Activated naive CD4-positive, alpha-beta T cell treated with anti-CD3 and anti-CD28 coated beads, Interleukin-2, amount 50 U/mL, for 16 hours (primary cell): Measurements from ENCODE around the gene CGB7.
"Not testable (repeated sequence)": the region's sequence is repeated elsewhere in the genome, so short reads cannot be mapped to it uniquely, and the experiment has no call there.

Source experiments
- DNase-seq: peaks from one replicate; pipeline ENCODE4 v3.0.0-alpha.2; 2020

CGB7 gene

GRCh38 chr19:49057636-49058234 is at the start of gene CGB7:
CGB7 (minus strand) TSS chr19:49057749; CDS start chr19:49055375, 2,374 bp downstream.
- peak; percentile 36 for DNase-seq

- DNase-seq, result peak; percentile 70
Observed at GRCh38 chr19:49106648-49107135, 49.1 kb upstream of the CGB7 start.

DNA sequence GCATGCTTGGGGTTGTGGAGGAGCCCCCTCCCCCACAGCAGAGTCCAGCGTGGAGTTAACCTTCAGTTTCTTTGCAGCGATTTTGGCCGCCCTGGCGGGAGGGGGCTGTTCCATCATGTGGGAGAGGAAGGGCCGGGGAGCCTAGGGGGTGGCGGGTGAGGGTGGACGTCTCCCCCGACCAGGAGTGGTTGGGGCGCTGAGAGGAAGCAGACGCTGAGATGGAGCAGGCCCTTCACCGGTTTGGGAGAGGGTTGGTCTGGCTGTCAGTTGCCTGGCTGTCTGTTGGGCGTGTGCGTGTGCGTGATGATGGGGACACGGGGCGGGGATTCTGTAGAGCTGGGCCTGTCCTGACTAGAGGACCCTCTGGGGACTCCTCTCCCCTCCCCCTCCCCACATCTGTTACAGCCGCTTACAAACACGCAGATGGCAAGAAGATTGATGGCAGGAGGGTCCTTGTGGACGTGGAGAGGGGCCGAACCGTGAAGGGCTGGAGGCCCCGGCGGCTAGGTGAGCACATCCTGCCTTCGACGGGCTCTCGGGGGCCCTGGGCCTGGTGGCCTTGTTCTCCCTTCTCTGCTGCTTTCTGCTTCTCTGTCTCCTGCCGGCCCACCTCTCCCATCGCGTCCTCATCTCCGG is 46.8 kb upstream of the CGB7 start:
- DNase-seq, result no peak

- no peak for DNase-seq
Observed at GRCh38 chr19:49103331-49104085, 46.0 kb upstream of the CGB7 start.

- no peak for DNase-seq
Observed at GRCh38 chr19:49102303-49102702, 44.8 kb upstream of the CGB7 start.

DNA sequence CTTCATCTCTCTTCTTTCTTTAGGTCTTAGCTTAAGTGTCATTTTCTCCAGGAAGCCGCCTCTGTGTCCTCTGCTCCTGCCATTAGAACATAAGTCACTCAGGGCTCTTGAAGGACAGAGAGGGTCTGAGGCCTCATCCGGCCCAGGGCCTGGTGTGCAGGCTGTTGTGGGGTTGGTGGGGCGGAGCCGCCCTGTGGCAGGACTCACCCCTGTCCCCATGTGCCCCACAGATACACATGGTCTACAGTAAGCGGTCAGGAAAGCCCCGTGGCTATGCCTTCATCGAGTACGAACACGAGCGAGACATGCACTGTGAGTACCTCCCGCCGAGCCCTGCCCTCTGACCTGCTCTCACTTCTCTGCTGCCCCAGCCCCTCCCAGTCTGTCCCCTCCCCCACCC is 43.6 kb upstream of the CGB7 start:
- no peak for DNase-seq

DNA sequence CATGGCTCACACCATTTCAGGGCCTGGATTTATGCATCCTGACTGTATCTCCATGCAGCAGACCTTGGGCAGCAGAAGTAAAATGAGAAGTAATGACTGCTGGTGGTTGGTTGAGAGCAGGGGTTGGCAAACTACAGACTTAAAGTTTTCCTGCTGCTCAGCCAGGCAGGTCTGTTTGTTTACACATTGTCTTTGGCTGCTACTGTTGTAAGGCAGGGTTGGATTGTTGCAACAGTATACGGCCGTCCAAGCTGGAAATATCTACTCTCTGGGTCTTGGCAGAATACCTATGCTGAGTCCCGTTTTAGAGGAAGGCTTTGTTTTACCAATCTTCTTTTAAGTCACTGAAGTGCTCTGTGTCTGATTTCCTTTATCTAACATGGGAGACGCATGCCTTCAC is 41.2 kb upstream of the CGB7 start:
- no peak for DNase-seq

GRCh38 chr19:49097453-49098288 is 40.1 kb upstream of the CGB7 start:
- DNase-seq, result peak; percentile 67

DNA sequence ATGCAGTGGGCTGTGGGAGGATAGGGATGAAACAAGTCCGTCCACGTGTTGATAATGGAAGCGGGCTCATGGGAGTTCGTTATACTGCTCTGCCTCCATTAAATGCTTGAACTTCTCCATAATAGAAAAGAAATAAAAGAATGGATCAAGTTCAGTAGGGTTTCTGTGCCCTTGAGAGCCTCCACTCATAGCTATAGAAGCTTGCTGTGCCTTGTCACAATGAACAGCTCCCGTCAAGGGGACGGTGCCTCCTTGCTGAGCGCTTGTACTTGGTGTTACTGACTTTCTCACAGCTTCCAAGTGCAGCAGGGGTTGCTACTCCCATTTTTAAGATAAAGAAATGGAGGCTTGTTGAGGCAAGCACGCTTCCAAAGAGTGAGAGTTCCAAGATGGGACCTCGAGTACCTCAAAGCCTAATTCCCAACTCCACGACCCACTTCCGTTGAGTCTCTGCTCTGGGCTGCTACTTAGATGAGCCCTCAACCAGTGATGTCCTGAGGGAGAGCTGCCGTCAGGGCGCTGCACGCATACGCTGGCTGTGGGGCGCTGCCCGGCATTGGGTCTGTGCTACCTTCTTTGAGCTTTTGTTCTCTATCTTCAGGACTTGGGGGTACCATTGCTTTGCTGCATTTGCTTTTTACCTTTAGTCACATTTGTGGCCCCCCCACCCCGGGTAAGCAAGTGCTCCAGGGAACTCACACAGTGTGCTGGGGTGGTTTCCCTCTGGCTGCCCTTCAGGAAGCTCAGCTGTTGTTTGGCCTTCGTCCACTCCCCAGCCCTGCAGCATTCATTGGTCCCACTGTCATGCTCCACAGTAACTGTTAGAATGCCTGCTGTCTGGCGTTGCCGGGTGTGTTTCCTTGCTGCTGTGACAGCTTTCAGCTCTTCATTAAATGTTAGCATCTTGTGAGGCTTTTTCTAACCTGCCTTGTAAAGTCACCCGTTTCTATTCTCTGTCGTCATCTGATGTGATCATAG is 37.2 kb upstream of the CGB7 start:
- no peak for DNase-seq

DNA sequence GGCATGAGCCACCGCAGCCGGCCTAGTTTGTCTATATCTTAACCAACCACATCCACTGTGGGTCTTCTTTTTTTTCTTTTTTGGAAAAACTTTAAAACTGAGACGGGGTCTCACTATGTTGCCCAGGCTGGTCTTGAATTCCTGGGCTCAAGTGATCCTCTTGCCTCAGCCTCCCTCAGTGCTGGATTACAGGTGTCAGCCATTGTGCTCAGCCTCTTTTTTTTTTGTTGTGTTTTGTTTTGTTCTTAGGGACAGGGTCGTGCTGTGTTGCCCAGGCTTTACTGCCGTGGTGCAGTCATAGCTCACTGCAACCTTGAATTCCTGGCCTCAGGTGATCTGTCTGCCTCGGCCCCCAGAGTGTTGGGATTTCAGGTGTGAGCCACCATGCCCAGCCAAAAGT is 35.1 kb upstream of the CGB7 start:
- DNase-seq, result no peak

DNA sequence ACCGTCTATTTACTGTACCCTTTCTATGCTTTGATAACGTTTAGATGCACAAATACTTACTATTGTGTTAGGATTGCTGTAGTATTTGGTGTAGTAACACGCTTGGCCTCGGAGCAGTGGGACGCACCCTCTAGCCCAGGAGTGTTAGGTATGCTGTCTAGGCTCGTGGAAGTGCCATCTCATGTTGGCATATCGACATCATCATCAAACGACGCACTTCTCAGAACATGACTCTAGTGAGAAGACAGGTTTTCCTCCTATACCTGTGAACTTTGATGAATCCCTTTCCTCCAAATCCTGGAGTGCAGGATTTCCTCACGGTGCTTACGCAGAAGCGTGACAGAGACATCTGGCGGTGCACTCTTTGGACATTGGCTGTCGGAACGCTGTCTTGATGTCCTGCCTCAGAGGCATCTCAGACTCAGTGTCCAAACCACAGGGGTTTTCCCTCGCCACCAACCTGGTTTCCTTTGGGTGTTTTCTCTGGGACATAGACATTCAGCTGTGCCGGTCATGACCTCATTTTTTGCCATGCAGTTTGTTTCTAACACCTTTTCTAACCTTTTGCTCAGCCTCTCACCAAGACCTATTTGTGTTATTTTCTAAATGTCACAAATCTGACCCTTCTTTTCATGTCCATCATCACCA is 34.0 kb upstream of the CGB7 start:
- DNase-seq, result no peak

- DNase-seq, result no peak
Observed at GRCh38 chr19:49086296-49086695, 28.7 kb upstream of the CGB7 start.

- no peak for DNase-seq
Observed at GRCh38 chr19:49085868-49086232, 28.3 kb upstream of the CGB7 start.

DNA sequence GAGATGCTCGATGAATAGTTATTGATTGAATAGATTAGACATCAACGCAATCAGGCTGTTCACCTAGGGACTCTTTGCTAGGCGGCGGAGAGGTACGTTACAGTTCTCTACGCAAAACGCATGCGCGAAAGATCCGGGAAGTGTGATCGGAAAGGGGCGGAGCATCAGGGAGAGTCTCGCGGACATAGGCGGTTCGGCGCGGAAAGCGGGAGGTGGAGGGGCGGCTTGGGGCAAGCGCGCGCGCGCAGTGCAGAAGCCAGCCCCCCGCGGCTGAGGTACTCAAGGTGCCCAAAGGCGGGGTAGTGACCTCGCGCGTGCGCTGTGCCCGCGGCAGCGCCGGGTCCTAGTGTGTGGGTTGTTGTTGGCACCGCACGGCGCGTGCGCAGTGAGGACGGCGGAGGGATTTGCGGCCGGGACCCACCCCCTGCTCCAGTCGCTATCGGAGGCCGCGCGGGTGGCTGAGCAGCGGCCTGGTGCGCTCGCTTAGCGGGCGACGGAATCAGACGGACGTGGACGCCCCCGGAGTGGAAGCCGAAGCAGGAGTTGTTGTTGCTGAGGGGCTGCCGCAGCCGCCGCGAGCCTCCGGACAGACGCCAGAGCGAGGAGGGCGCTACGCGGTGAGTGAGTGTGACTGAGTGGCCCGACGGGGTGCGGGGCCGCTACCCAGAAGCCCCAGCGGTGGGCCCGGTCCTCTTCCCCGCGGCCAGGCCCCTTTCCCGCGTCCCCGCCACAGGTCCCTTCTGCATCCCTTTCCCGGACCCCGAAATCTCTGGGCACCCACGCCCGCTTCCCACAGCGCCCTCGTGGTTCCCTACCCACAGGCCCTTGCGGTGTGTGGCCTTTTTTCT is 27.7 kb upstream of the CGB7 start, which contains the start of gene SNRNP70:
TSS of gene SNRNP70 (plus strand) at position 432 of the 848 bp plus-strand sequence. CDS start 964 bp downstream, outside the sequence.
- DNase-seq, result peak; percentile 99

DNA sequence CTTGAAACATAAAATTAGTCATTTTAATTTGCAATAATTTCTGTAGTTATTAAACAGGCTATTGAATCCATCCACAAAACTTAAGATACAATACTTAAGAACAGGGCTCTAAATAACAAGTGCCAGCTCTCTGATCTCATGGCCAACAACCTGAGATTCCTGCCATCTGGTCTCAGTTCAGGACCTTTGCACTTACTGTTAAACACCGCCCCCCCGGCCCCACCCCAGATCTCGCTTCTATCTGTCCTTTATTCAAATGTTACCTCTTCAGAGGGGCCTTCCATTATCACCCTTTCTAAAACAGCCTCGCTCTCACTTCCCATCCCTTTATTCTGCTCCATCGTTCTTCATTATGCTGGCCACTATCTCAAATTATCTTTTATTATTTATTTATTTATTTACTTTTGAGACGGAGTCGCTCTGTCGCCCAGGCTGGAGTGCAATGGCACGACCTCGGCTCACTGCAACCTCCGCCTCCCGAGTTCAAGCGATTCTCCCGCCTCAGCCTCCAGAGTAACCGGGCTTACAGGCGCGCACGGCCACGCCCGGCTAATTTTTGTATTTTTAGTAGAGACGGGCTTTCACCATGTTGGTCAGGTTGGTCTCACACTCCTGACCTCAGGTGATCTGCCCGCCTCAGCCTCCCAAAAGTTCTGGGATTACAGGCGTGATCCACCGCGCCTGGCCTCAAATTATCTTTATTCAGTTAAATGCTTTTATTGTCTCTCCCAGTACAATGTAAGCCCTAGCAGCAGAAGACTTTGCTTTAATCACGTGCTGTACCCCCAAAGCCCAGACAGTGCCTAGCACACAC is 26.9 kb upstream of the CGB7 start:
- no peak for DNase-seq

DNA sequence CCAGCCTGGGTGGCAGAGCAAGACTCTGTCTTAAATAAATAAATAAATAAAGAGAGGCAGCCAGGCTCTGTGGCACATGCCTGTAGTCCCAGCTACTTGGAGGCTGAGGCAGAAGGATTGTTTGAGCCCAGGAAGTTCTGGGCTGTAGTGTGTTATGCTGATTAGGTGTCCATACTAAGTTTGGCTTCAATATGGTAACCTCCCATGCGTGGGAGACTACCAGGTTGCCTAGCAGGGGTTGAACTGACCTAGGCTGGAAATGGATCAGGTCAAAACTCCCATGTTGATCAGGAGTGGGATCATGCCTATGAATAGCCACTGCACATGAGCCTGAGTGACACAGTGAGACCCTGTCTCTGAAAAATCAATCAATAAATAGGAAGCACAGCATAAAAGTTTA is 23.7 kb upstream of the CGB7 start:
- no peak for DNase-seq

- DNase-seq, result no peak
Observed at GRCh38 chr19:49080392-49080791, 22.8 kb upstream of the CGB7 start.

DNA sequence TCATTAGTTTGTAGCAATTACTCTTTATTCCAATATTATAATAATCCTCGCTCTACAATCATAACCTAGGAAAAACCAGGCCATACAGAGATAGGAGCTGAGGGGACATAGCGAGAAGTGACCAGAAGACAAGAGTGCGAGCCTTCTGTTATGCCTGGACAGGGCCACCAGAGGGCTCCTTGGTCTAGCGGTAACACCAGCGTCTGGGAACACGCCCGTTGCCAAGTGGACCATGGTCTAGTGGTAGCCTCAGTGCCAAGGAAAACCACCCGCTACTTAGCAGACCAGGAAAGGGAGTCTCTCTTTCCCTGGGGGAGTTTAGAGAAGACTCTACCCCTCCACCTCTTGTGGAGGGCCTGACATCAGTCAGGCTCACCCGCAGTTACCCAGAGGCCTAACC is 17.3 kb upstream of the CGB7 start:
- DNase-seq, result not testable (repeated sequence)
